MM.1S (cell line): ENCODE results near the gene LGALS3BP.

Experiments
- CTCF ChIP-seq: fragments of 300-600 bp; sonication (generic); IDR thresholded peaks from 2 replicates; pipeline ENCODE4 v1.5.1; 2016; ENCODE audit warnings: antibody characterized with exemption, low read length, mixed read lengths
- EZH2 ChIP-seq: fragments of 300-600 bp; sonication (generic); optimal IDR thresholded peaks from 2 replicates; pipeline ENCODE3; 2017; ENCODE audit warnings: low read depth, mild to moderate bottlenecking, antibody characterized with exemption, low read length, mixed read lengths
- EZH2phosphoT487 ChIP-seq: fragments of 300-600 bp; sonication (generic); IDR thresholded peaks from 2 replicates; pipeline ENCODE4 v1.6.1; 2018; ENCODE audit warnings: antibody characterized with exemption, low read length

- TF ChIP-seq CTCF (no peak), EZH2 (no peak), EZH2phosphoT487 (no peak)
Measured at GRCh38 chr17:78940708-78941107, 39.0 kb downstream of the LGALS3BP start.
